ENCODE results near the gene OOSP1.

DNA sequence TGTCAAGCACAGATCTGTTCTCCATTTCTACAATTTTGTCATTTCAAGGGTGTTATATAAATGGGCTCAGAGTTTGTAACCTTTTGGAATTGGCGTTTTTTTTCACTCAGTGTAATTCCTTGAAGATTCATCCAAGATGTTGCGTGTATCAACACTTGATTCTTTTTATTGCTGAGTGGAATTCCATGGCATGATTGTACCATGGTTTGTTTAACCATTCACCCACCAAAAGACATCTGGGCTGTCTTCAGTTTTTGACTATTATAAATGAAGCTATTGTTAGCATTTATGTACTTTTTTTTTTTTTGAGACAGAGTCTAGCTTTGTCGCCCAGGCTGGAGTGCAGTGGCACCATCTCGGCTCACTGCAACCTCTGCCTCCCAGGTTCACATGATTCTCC lies 2.9 kb downstream of the OOSP1 start:
- TF ChIP-seq CTCF (IDR thresholded peaks at IDR 0.05): no peak
- no peak for TF ChIP-seq POLR2A (IDR thresholded peaks at IDR 0.05)
- TF ChIP-seq EP300 (IDR thresholded peaks at IDR 0.05): no peak
- TF ChIP-seq POLR2AphosphoS5 (IDR thresholded peaks at IDR 0.05): no peak
